GM12891 (cell line): Measurements from ENCODE around the gene DNAH5.

ENCODE experiments used
- PAX5 ChIP-seq: IDR thresholded peaks from 2 replicates; pipeline ENCODE4 v1.6.1; 2011; ENCODE audit warnings: low read length, moderate library complexity, mild to moderate bottlenecking; ENCODE audit not compliant: insufficient read depth, severe bottlenecking
- POLR2A ChIP-seq: IDR thresholded peaks from 2 replicates; pipeline ENCODE4 v1.6.1; 2011; ENCODE audit warnings: low read depth, low read length, control low read depth
- POLR2AphosphoS5 ChIP-seq: IDR thresholded peaks from 2 replicates; pipeline ENCODE4 v1.6.1; 2011; ENCODE audit warnings: low read depth, low read length, control low read depth
- SPI1 ChIP-seq: IDR thresholded peaks from 2 replicates; pipeline ENCODE4 v1.6.1; 2011; ENCODE audit warnings: low read depth, low read length, control low read depth
- TAF1 ChIP-seq: IDR thresholded peaks from 2 replicates; pipeline ENCODE4 v1.6.1; 2011; ENCODE audit warnings: low read depth, low read length, control low read depth

DNA sequence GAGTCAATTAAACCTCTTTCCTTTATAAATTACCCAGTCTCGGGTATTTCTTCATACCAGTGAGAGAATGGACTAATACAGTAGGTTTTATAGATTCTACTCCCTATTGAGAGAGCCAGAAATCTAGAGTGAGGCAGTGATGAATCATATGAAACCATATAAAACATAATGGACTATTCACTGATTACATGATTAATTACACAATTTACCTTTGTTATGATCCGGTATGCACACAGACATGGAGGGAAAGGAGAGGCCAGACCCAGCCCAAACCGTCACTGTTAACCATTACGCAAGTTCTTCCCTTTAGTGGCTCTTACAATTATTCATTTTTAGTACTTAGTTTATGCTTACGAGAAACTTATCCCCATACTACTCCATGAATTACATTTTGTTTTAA is 205.0 kb downstream of the DNAH5 start:
- TF ChIP-seq POLR2AphosphoS5 = no peak
- no peak for TF ChIP-seq POLR2A
- TF ChIP-seq PAX5 = no peak
- no peak for TF ChIP-seq TAF1
- TF ChIP-seq SPI1 = no peak
